NCI-H748 (cell line): ENCODE results near the gene TBL1XR1.
A peak's percentile ranks its signal among the peaks of the same experiment; 100 is the strongest.
"Not testable (repeated sequence)": the region's sequence is repeated elsewhere in the genome, so short reads cannot be mapped to it uniquely, and the experiment has no call there.

Experiments used
- DNase-seq: peaks from one replicate; lab custom pipeline; 2025; ENCODE audit not compliant: unreplicated experiment; lab: John Stamatoyannopoulos, UW

Gene TBL1XR1

DNA sequence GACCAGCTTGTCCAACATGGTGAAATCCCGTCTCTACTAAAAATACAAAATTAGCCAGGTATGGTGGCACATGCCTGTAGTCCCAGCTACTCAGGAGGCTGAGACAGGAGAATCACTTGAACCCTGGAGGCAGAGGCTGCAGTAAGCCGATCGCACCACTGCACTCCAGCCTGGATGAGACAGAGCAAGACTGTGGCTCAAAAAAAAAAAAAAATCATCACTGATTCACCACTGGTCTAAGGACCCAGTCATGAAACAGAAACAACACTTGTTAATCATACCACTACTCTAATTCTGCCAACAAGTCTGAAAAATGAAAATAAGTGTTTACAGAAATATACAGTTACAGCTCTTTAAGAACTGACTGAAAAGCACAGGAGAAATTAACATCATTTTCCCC is 12.7 kb downstream of the TBL1XR1 start:
- DNase-seq = not testable (repeated sequence)

- no peak for DNase-seq
These were observed 14.9 kb downstream of the TBL1XR1 start for GRCh38 chr3:177182352-177182751.

DNA sequence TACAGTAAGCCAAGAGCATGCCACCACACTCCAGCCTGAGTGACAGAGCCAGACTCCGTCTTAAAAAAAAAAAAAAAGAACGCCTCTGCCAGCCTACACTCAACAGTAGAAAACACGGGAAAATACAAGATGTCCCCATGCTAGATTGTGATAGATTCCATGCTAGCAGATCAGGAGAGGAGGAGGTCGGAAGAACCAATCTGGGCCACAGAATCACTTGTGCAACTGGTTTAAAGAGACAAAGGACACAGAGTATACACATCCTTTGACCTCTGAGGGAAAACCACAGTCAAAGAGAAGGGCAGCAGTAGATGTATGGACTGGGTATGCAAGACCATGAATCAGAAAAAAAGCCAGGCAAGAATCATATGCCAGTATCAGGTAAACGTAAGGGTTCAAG is 15.9 kb downstream of the TBL1XR1 start:
- no peak for DNase-seq

DNA sequence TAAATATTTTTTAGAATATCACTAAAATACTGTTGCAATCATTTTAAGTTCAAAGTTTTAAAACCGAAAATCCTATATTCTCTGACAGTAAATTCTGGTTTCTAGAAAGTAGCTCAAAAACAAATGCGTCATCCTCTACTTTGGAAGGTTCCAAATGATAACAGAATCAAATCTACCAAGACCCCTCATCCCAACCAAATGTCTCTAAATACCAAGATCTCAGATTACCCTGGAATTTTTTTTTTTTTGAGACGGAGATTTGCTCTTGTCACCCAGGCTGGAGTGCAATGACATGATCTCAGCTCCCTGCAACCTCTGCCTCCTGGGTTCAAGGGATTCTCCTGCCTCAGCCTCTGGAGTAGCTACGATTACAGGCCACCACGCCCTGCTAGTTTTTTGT is 16.8 kb downstream of the TBL1XR1 start:
- no peak for DNase-seq

- DNase-seq = no peak
These were observed 17.8 kb downstream of the TBL1XR1 start for GRCh38 chr3:177179281-177180067.

GRCh38 chr3:177177749-177178221 is 19.5 kb downstream of the TBL1XR1 start:
- DNase-seq = no peak

- DNase-seq = no peak
These were observed 22.6 kb downstream of the TBL1XR1 start for GRCh38 chr3:177174607-177175170.

GRCh38 chr3:177169936-177170722 is 27.2 kb downstream of the TBL1XR1 start:
- DNase-seq = peak; percentile 28

GRCh38 chr3:177168431-177168830 is 28.9 kb downstream of the TBL1XR1 start:
- DNase-seq = no peak

GRCh38 chr3:177162742-177163141 is 34.5 kb downstream of the TBL1XR1 start:
- DNase-seq = no peak

DNA sequence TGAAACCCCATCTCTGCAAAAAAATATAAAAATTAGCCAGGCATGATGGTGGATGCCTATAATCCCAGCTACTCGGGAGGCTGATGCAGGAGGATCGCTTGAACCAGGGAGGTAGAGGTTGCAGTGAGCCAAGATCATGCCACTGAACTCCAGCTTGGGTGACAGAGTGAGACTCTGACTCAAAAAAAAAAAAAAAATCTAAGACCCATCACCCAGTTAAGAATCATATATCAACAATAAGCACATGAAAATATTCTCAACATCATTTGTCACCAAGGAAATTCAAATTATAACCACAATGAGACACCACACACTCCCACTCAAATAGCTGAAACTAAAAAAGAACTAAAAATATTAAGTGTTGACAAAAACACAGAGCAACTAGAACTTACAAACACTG is 35.7 kb downstream of the TBL1XR1 start:
- not testable (repeated sequence) for DNase-seq

GRCh38 chr3:177158461-177158860 is 38.8 kb downstream of the TBL1XR1 start:
- DNase-seq = no peak

GRCh38 chr3:177157492-177157891 is 39.8 kb downstream of the TBL1XR1 start:
- no peak for DNase-seq

DNA sequence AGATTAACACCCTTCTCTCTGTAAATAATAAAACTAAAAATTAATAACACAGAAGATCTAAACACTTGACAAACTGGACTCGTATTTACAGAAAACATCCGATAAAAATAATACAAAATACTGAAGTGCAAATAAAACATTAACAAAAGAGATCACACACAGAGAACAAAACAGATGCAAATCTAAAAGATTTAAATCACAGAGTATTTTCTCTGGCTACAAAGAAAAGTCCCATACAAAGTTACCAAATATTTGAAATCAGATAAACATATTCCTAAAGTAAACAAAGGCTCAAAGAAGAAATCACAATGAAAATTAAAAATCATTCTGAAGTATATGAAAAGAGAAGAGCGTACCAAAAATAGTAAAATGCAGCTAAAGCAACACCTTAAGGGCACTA is 42.5 kb downstream of the TBL1XR1 start:
- DNase-seq = no peak

DNA sequence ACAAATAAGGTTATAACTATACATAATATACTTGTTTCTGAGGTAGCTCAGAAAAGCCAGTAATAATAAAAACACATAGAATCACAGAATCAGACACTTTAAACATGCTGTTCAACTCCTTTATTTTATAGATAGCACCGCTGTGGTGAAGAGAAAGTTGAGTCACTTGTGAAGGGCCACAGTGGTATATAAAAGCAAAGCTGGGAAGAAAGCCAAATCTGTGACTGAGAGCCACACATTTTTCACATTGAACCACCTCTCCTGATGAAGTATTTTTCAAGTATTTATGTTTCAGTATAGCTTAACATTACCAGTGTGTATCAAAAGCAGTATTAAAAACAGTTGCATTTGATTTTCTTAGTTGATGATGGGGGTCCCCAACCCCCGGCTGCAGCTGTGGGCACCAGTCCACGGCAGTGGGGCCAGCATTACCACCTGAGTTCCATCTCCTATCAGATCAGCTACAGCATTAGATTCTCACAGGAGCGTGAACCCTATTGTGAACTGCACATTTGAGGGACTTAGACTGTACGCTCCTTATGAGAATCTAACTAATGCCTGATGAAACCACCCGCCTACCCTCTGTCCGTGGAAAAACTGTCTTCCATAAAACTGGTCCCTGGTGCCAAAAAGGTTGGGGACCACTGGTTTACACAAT is 46.2 kb downstream of the TBL1XR1 start:
- DNase-seq = no peak

GRCh38 chr3:177150218-177150916 is 46.9 kb downstream of the TBL1XR1 start:
- no peak for DNase-seq

DNA sequence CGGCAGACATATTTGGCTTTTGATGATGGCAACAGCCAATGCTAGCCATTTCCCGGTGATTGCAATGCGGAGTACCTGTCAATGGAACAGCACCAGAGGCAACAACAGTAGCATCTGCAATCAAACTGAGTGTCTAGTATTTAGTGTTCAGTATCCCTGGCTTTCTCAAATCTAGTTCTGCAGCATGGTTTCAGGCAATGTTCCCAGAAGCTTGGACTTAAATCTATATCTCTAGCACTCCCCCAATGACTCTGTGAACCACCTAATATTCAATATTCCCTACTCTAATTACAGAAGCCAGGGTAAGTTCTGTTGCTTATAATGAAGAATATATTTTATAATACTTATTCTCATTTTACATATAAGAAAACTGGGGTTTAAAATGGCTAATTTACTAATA is 48.2 kb downstream of the TBL1XR1 start:
- DNase-seq = no peak

- DNase-seq = no peak
These were observed 49.5 kb downstream of the TBL1XR1 start for GRCh38 chr3:177147790-177148189.

DNA sequence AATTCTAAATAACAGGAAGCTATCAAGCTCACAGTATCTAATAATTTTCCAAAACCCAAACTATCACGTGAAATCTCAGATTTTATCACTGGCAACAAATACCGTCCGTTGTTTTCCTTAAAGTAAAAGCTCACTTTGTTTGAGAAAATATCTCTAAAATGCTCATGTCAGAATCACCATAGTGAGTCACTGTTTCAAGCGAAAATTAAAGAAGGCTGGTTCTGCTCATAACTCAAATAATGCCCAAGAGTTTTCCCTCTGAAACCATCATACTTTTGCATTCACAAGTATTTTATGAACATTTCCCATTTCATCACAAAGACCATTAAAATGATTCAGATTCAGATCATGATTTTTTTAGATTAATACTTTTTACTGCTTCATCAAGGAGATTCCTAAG is 50.6 kb downstream of the TBL1XR1 start:
- DNase-seq = no peak

- no peak for DNase-seq
These were observed 51.3 kb downstream of the TBL1XR1 start for GRCh38 chr3:177145954-177146353.

DNA sequence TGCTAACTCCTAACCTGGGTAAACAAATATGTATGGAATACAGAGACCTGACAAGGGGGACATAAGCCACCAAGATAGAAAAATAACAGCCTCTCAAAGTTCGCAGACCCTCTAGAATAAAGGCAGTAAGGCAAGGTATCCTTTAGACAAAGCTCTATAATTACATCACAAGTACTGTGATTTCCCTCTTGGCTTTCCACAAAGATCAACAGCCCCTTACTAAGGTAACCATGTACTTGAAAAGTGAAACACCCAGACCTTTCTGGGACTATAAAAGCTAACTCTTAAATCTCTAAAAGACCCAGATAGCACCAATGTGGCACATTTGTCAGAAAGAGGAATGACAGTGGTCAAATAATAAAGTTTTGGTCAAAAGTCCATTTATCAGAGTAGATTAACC is 51.9 kb downstream of the TBL1XR1 start:
- no peak for DNase-seq
